Measurements from ENCODE around the gene C12orf56.

DNA sequence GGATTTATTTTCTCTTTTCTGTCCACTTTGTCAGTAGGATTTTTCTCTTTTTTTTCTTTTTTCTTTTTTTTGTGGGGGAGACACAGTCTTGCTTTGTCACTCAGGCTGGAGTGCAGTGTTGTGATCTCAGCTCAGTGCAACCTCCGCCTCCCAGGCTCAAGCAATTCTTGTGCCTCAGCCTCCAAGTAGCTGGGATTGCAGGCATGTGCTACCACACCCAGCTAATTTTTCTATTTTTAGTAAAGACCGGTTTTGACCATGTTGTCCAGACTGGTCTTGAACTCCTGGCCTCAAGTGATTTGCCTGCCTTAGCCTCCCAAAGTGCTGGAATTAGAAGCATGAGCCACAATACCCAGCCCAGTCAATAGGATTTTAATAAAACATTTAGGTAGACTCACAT is 40.3 kb upstream of the C12orf56 start:
- no peak for TF ChIP-seq YY1 (IDR thresholded peaks at IDR 0.05; ENCODE audit: insufficient read depth, insufficient read length)
- TF ChIP-seq ZNF274 (IDR thresholded peaks at IDR 0.05; ENCODE audit: low read depth, low read length) = no peak
